K562 treated with DMSO at 1 percent for 12 hours (cell line): ENCODE results near the gene DCDC2C. TPM values are rescaled to one million over a fixed set of nuclear protein-coding genes. Genes with fewer than 3 reads are reported as not detected.

Source experiments
- total RNA-seq: library from RNA; unstranded; fragments of 300-600 nt; gene quantifications from 2 replicates; pipeline ENCODE4 v1.2.3, GENCODE V29; 2022; ENCODE audit not compliant: insufficient read depth

DCDC2C gene
- not detected in 2 replicates for total RNA-seq

DNA sequence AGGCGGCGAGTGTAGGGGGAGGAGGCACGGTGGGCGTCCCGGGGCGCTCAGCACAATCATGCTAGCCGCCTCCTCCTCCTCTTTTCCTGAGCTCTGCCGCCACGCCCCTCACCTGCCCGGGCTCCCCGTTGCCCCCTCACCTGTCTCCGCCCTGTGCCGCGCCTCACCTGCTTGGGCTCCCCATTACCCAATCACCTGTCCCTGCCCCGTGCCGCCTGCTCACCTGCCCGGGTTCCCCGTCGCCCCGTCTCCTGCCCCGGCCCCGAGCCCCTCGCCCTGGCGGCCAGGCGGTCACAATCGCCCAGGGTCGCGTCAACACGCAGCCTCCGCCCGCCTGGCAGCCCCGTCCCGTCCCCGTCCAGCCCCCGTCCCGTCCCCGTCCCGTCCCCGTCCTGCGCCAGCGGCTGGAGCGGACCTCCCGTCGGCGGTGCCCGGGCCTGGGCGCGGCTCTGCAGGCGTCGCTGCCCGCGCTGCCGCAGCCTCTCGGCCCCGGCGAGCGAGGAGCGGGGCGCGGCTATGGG lies at the start of gene DCDC2C:
DCDC2C (plus strand) TSS at position 340 of the 521 bp plus-strand sequence; CDS start at position 517, 177 bp downstream.

GRCh38 chr2:3657881-3658280 lies 45.5 kb upstream of the DCDC2C start, which contains the start of gene ALLC:
ALLC (plus strand) TSS chr2:3658200; CDS start chr2:3671158, 12,958 bp downstream.

Other genes with a start within 250 kb of the DCDC2C start
- gene ADI1, start 184.0 kb upstream of the DCDC2C start, total RNA-seq = 57.3 and 63.1 TPM in 2 replicates
- gene RNASEH1, start 145.2 kb upstream of the DCDC2C start, total RNA-seq = 9.3 and 18.2 TPM in 2 replicates
- gene RPS7, start 128.3 kb upstream of the DCDC2C start, total RNA-seq = 2,715 and 3,490 TPM in 2 replicates
- gene COLEC11, start 108.5 kb upstream of the DCDC2C start, total RNA-seq = 7.1 and 7.6 TPM in 2 replicates
- not detected in 2 replicates for gene ALLC, start 45.4 kb upstream of the DCDC2C start, total RNA-seq